Measurements from ENCODE around the gene RYR3.

The RYR3 gene

GRCh38 chr15:33913459-33913858 lies 602.7 kb downstream of the RYR3 start:
- DNase-seq, result no peak
